Mucosa of descending colon (tissue), 3 donors: ENCODE data around the gene NCBP3. TPM values are rescaled to one million over a fixed set of nuclear protein-coding genes. Genes with fewer than 3 reads are reported as not detected.
"Not testable (repeated sequence)": the region's sequence is repeated elsewhere in the genome, so short reads cannot be mapped to it uniquely, and the experiment has no call there.

Source experiments
- ATAC-seq: fragments of 200-7000 bp; cut with Tn5 transposase; one replicate; pipeline ENCODE4 v1.9.1; 2020; ENCODE audit warnings: mild to moderate bottlenecking, moderate library complexity
- DNase-seq, 3 donors: peaks; one replicate each; pipeline ENCODE4 v3.0.0-alpha.2; 2020
- H3K36me3 ChIP-seq: fragments of 200-600 bp; one replicate; pipeline ENCODE4 v1.8.0; 2021; ENCODE audit warnings: low read depth, mild to moderate bottlenecking
- H3K4me1 ChIP-seq: fragments of 200-600 bp; one replicate; pipeline ENCODE4 v1.8.0; 2021; ENCODE audit warnings: low read depth, mild to moderate bottlenecking
- H3K4me3 ChIP-seq: fragments of 200-600 bp; one replicate; pipeline ENCODE4 v1.8.0; 2021; ENCODE audit warnings: mild to moderate bottlenecking
- H3K9me3 ChIP-seq: fragments of 200-600 bp; one replicate; pipeline ENCODE4 v1.8.0; 2021; ENCODE audit warnings: mild to moderate bottlenecking
- intact Hi-C, 2 donors: fragments of 100-400 bp; cut with DNase I in 1 of 2; cut with micrococcal nuclease in 1 of 2; formaldehyde crosslinking; loops; one replicate each; pipeline versions ENCODE4 v1.11.0 to v1.11.1; 2022; cut with DNase I, micrococcal nuclease
- total RNA-seq, 3 donors: library from RNA; stranded (reverse); fragmentation: NEBNext Ultra II Directional in 2 of 3; extraction: Animal tissue kit (Norgen Biotek cat#: 25700) in 2 of 3; gene quantifications; one replicate each; pipeline versions ENCODE4 v1.2.1 to v1.2.4, GENCODE V29; 2021 to 2023
- TF ChIP-seq, protein P1 (sequence below): fragments of 200-600 bp; IDR thresholded peaks from one replicate; pipeline ENCODE4 v1.8.0; 2022; ENCODE audit warnings: antibody characterized with exemption, mild to moderate bottlenecking
- donor health status: DM: no; HTN: no; CAD: no; lungs with moderate emphysema.
- donor health status: DM: no; HTN: no; CAD: no.
- donor health status: DM: no; HTN: yes; CAD: no.

Gene NCBP3
- total RNA-seq, 3 donors from 2014 or later: 39.4 to 50.5 (median 44.7) TPM

DNA sequence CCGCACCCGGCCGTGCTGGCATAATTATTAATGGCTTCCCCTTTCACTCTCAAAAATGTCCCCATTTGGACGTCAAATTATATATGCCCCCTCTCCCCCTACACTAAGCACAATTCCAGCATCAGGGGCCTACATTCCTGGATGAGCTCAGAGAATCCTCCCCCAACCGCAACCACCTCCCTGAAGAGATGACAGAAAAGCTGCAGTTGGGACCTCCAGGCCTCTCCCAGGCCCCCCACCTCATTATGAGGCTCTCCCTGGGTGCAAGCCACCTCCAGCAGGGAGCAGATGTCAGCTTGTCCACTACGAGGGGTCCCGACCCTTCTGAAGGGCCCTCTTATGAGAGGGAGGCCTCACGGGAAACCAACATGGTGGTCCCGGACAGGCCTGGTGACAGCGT is 18.5 kb upstream of the NCBP3 start:
- Histone ChIP-seq H3K36me3 (no peaks in the 10 kb centered on the region), H3K9me3 (no peaks in the 10 kb centered on the region), H3K4me3 (no peak overlapping the region), H3K4me1 (no peaks in the 10 kb centered on the region)
- intact Hi-C loops: loop anchor here (10.0 kb wide), 1 partner anchor 50 kb away; the partner anchor contains the start of gene P2RX1 (in 2 of the 2)
- DNase-seq (peak in 1 of 3 donors; percentile 42), ATAC-seq (no peak)
- TF ChIP-seq, protein P1, sequence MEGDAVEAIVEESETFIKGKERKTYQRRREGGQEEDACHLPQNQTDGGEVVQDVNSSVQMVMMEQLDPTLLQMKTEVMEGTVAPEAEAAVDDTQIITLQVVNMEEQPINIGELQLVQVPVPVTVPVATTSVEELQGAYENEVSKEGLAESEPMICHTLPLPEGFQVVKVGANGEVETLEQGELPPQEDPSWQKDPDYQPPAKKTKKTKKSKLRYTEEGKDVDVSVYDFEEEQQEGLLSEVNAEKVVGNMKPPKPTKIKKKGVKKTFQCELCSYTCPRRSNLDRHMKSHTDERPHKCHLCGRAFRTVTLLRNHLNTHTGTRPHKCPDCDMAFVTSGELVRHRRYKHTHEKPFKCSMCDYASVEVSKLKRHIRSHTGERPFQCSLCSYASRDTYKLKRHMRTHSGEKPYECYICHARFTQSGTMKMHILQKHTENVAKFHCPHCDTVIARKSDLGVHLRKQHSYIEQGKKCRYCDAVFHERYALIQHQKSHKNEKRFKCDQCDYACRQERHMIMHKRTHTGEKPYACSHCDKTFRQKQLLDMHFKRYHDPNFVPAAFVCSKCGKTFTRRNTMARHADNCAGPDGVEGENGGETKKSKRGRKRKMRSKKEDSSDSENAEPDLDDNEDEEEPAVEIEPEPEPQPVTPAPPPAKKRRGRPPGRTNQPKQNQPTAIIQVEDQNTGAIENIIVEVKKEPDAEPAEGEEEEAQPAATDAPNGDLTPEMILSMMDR: no peak

- DNase-seq (peak in 1 of 3 donors; percentile 40), ATAC-seq (no peak)
- Histone ChIP-seq H3K4me1 (no peaks in the 10 kb centered on the region), H3K9me3 (no peaks in the 10 kb centered on the region), H3K4me3 (no peak overlapping the region), H3K36me3 (no peaks in the 10 kb centered on the region)
- intact Hi-C loops: loop anchor here (10.0 kb wide), 1 partner anchor 53 kb away; the partner anchor contains the start of gene P2RX1 (in 2 of the 2)
- TF ChIP-seq, protein P1: no peak
Observed at GRCh38 chr17:3861761-3862681, 16.0 kb upstream of the NCBP3 start.

- Histone ChIP-seq H3K4me1 (no peaks in the 10 kb centered on the region), H3K36me3 (no peaks in the 10 kb centered on the region), H3K4me3 (no peak overlapping the region), H3K9me3 (no peaks in the 10 kb centered on the region)
- DNase-seq: no peak
- intact Hi-C loops: loop anchor here (10.0 kb wide), 1 partner anchor 54 kb away; the partner anchor contains the start of gene P2RX1 (in 2 of the 2)
- no peak for ATAC-seq
- TF ChIP-seq, protein P1: no peak
Observed at GRCh38 chr17:3860939-3861700, 15.1 kb upstream of the NCBP3 start.

DNA sequence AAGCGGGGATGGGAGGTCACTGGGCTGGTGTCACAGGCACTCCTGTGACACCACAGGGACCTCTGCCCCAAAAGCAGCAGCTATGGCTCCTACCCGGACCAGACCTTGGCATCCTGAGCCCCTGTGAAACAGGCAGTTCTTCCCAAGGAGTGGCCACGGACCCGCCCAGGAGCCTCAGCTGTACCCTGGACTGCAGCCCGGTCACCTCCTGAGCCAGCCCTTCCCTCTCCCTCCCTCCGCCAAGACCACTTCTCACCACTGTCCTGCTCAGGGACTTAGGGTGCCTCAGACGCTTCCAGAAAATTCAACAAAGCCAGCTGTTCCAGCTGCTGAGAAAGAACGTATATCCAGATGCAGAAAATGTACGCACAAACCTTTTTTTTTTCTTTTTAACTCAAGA is 13.9 kb upstream of the NCBP3 start:
- no peaks in the 10 kb centered on the region for H3K4me1 ChIP-seq
- ATAC-seq (peak; percentile 70), DNase-seq (peak; percentile 38 to 62 (median 59))
- intact Hi-C loops: loop anchor here (10.0 kb wide), 2 partner anchors 55 to 1815 kb away; partner anchors contain the start of genes P2RX1 (in 2 of the 2) and OVCA2 (in 1 of the 2)
- H3K4me3 ChIP-seq: no peak overlapping the region
- H3K36me3 ChIP-seq: no peaks in the 10 kb centered on the region
- TF ChIP-seq, protein P1: no peak
- H3K9me3 ChIP-seq: no peaks in the 10 kb centered on the region

- Histone ChIP-seq H3K4me3 (no peak overlapping the region), H3K36me3 (no peaks in the 10 kb centered on the region), H3K4me1 (no peaks in the 10 kb centered on the region), H3K9me3 (no peaks in the 10 kb centered on the region)
- intact Hi-C loops: loop anchor here in 1 of 2 donors (10.0 kb wide), 1 partner anchor 1813 kb away; the partner anchor contains the start of gene OVCA2
- no peak for ATAC-seq
- TF ChIP-seq, protein P1: no peak
- peak in 1 of 3 donors; percentile 21 for DNase-seq
Observed at GRCh38 chr17:3857261-3858105, 11.4 kb upstream of the NCBP3 start.

GRCh38 chr17:3854204-3854603 is 8.2 kb upstream of the NCBP3 start:
- not testable (repeated sequence) for H3K36me3 ChIP-seq, ATAC-seq, H3K4me1 ChIP-seq, H3K9me3 ChIP-seq, H3K4me3 ChIP-seq
- DNase-seq: peak in 2 of 3 donors; percentile 4 to 8
- intact Hi-C loops: loop anchor here in 1 of 2 donors (10.0 kb wide), 1 partner anchor 1809 kb away; the partner anchor contains the start of gene OVCA2
